H1 (cell line): Measurements from ENCODE around the gene WASF1. TPM values are rescaled to one million over a fixed set of nuclear protein-coding genes. Genes with fewer than 3 reads are reported as not detected.

ENCODE experiments used
- CTCF ChIA-PET: fragments of 300-600 bp; sonication (Branson Sonifier 250); formaldehyde crosslinking; loops from one replicate; lab custom pipeline; 2021; ENCODE audit not compliant: partially characterized antibody; lab: Charles Lee
- POLR2A ChIA-PET: fragments of 300-600 bp; sonication (Branson Sonifier 250); formaldehyde crosslinking; loops from one replicate; lab custom pipeline; 2021; ENCODE audit warnings: inconsistent platforms; ENCODE audit not compliant: partially characterized antibody; lab: Charles Lee
- DNase-seq, 2 experiments: peaks; one replicate each; pipeline versions ENCODE4 v3.0.0 to v3.0.0-alpha.2; 2010 to 2022; ENCODE audit warnings: low spot score in 2 of 2, low read depth in 1 of 2, mixed read lengths in 1 of 2
- FAIRE-seq: peaks from 2 replicates; lab custom pipeline; 2011; peaks lifted over from hg19 to GRCh38; lab: Jason Lieb, UNC
- H2AFZ ChIP-seq: 2 replicates; pipeline ENCODE4 v1.8.1; 2012; ENCODE audit warnings: low read length, inconsistent platforms
- H2AK5ac ChIP-seq: 2 replicates; pipeline ENCODE4 v1.6.1; 2013; ENCODE audit warnings: low read depth, low read length
- H2BK120ac ChIP-seq: replicated peaks from 2 replicates; pipeline ENCODE3; 2013; ENCODE audit warnings: low read depth, low read length, inconsistent platforms
- H2BK12ac ChIP-seq: 2 replicates; pipeline ENCODE4 v1.6.1; 2013; ENCODE audit warnings: low read depth, low read length
- H2BK15ac ChIP-seq: 2 replicates; pipeline ENCODE4 v1.6.1; 2013; ENCODE audit warnings: low read length
- H2BK20ac ChIP-seq: 2 replicates; pipeline ENCODE4 v1.6.1; 2013; ENCODE audit warnings: low read length
- H2BK5ac ChIP-seq: 2 replicates; pipeline ENCODE4 v1.6.1; 2013; ENCODE audit warnings: low read depth, low read length
- H3K14ac ChIP-seq: 2 replicates; pipeline ENCODE4 v1.6.1; 2013; ENCODE audit warnings: inconsistent platforms; ENCODE audit not compliant: insufficient read length
- H3K18ac ChIP-seq: 2 replicates; pipeline ENCODE4 v1.6.1; 2013; ENCODE audit warnings: low read length; ENCODE audit errors: extremely low read depth
- H3K23ac ChIP-seq: 2 replicates; pipeline ENCODE4 v1.6.1; 2013; ENCODE audit warnings: inconsistent platforms; ENCODE audit not compliant: insufficient read length
- H3K23me2 ChIP-seq: 2 replicates; pipeline ENCODE4 v1.6.1; 2013; ENCODE audit warnings: low read depth, low read length
- H3K27ac ChIP-seq: 2 replicates; pipeline ENCODE4 v1.6.1; 2011; ENCODE audit warnings: low read depth, low read length, inconsistent platforms
- H3K27me3 ChIP-seq, 4 experiments: replicated peaks in 1 of 4; 1 replicate in 1 of 4; 2 replicates in 3 of 4; pipeline versions ENCODE4 v1.6.1 to v1.8.1; 2011 to 2013; ENCODE audit warnings: low read length in 3 of 4, mild to moderate bottlenecking in 3 of 4, inconsistent platforms in 2 of 4, mixed read lengths in 2 of 4, moderate library complexity in 1 of 4; ENCODE audit not compliant: control insufficient read depth in 3 of 4, insufficient read depth in 3 of 4; ENCODE audit errors: extremely low read depth in 1 of 4
- H3K36me3 ChIP-seq, 4 experiments: 2 replicates each; pipeline versions ENCODE4 v1.6.1 to v1.8.1; 2011 to 2013; ENCODE audit warnings: mild to moderate bottlenecking in 4 of 4, low read length in 3 of 4, moderate library complexity in 2 of 4, control low read depth in 1 of 4, inconsistent platforms in 1 of 4; ENCODE audit not compliant: insufficient read depth in 4 of 4, control insufficient read depth in 2 of 4
- H3K4ac ChIP-seq: replicated peaks from 2 replicates; pipeline ENCODE3; 2013; ENCODE audit warnings: low read length, low read depth, mixed read lengths, inconsistent platforms; ENCODE audit not compliant: insufficient read length
- H3K4me1 ChIP-seq, 4 experiments: replicated peaks in 1 of 4; 1 replicate in 1 of 4; 2 replicates in 3 of 4; pipeline versions ENCODE4 v1.6.1 to v1.8.1; 2011 to 2013; ENCODE audit warnings: low read length in 3 of 4, inconsistent platforms in 2 of 4, mixed read lengths in 1 of 4; ENCODE audit not compliant: insufficient read depth in 4 of 4, control insufficient read depth in 3 of 4
- H3K4me2 ChIP-seq, 2 experiments: 2 replicates each; pipeline versions ENCODE4 v1.6.1 to v1.8.1; 2011 to 2013; ENCODE audit warnings: low read depth in 2 of 2, low read length in 2 of 2, control low read depth in 1 of 2, inconsistent platforms in 1 of 2, mild to moderate bottlenecking in 1 of 2; ENCODE audit not compliant: insufficient read depth in 1 of 2
- H3K4me3 ChIP-seq, 4 experiments: fragments of 200-600, 300-600 bp in 1 of 4; sonication (generic), shearing (Covaris generic), sonication (Bioruptor Twin) in 1 of 4; 2 replicates each; pipeline versions ENCODE4 v1.5.1 to v1.8.1; 2011 to 2016; ENCODE audit warnings: low read length in 4 of 4, low read depth in 3 of 4, control low read depth in 2 of 4, inconsistent platforms in 2 of 4, mild to moderate bottlenecking in 2 of 4, mixed read lengths in 1 of 4, moderate library complexity in 1 of 4; ENCODE audit not compliant: insufficient read depth in 2 of 4; ENCODE audit errors: extremely low read depth in 1 of 4
- H3K56ac ChIP-seq: replicated peaks from 2 replicates; pipeline ENCODE3; 2013; ENCODE audit warnings: low read depth, mild to moderate bottlenecking, mixed read lengths, low read length, inconsistent platforms; ENCODE audit not compliant: insufficient read length
- H3K79me1 ChIP-seq: 2 replicates; pipeline ENCODE4 v1.6.1; 2013; ENCODE audit warnings: low read depth, low read length, control low read depth
- H3K79me2 ChIP-seq, 2 experiments: 2 replicates each; pipeline versions ENCODE4 v1.6.1 to v1.8.1; 2012 to 2013; ENCODE audit warnings: low read length in 2 of 2, mild to moderate bottlenecking in 2 of 2, inconsistent platforms in 1 of 2; ENCODE audit not compliant: insufficient read depth in 2 of 2, control insufficient read depth in 1 of 2
- H3K9ac ChIP-seq, 4 experiments: replicated peaks in 1 of 4; 1 replicate in 1 of 4; 2 replicates in 3 of 4; pipeline versions ENCODE4 v1.6.1 to v1.8.1; 2011 to 2013; ENCODE audit warnings: low read depth in 3 of 4, low read length in 3 of 4, control low read depth in 2 of 4, mild to moderate bottlenecking in 2 of 4, moderate library complexity in 2 of 4, inconsistent platforms in 1 of 4; ENCODE audit errors: extremely low read depth in 1 of 4
- H3K9me3 ChIP-seq, 2 experiments: 2 replicates each; pipeline versions ENCODE4 v1.6.1 to v1.8.1; 2012 to 2013; ENCODE audit warnings: mild to moderate bottlenecking in 2 of 2, moderate library complexity in 2 of 2, control low read depth in 1 of 2, inconsistent platforms in 1 of 2, low read depth in 1 of 2, low read length in 1 of 2, mixed read lengths in 1 of 2; ENCODE audit not compliant: insufficient read depth in 2 of 2
- H4K20me1 ChIP-seq, 2 experiments: replicated peaks in 1 of 2; 2 replicates each; pipeline versions ENCODE3 to v1.8.1; 2011 to 2013; ENCODE audit warnings: inconsistent platforms in 2 of 2, low read length in 2 of 2, mild to moderate bottlenecking in 1 of 2; ENCODE audit not compliant: insufficient read depth in 2 of 2, control insufficient read depth in 1 of 2
- H4K5ac ChIP-seq: 2 replicates; pipeline ENCODE4 v1.6.1; 2013; ENCODE audit warnings: low read length, low read depth, mixed read lengths, inconsistent platforms; ENCODE audit not compliant: insufficient read length
- H4K8ac ChIP-seq: 2 replicates; pipeline ENCODE4 v1.8.0; 2013; ENCODE audit warnings: mild to moderate bottlenecking, moderate library complexity, low read length, inconsistent platforms; ENCODE audit not compliant: insufficient read depth; ENCODE audit errors: extremely low read depth
- H4K91ac ChIP-seq: replicated peaks from 2 replicates; pipeline ENCODE3; 2013; ENCODE audit warnings: low read length, mixed read lengths, inconsistent platforms; ENCODE audit not compliant: insufficient read length
- KDM4A ChIP-seq: IDR thresholded peaks from one replicate; pipeline ENCODE4 v1.7.1; 2012; ENCODE audit warnings: low read depth, mild to moderate bottlenecking, moderate library complexity, low read length, inconsistent platforms; ENCODE audit not compliant: severe bottlenecking
- polyA plus RNA-seq, 7 experiments: library from polyadenylated mRNA; depleted of rRNA in 3 of 7; stranded (reverse) in 5 of 7; unstranded in 2 of 7; fragments of >200 nt in 5 of 7; fragments of 200-250 nt in 2 of 7; gene quantifications; 1 replicate in 5 of 7; 2 replicates in 1 of 7; 4 replicates in 1 of 7; pipeline versions ENCODE4 v1.2.1 to v1.2.3, GENCODE V29; 2011 to 2013; ENCODE audit warnings: missing spikeins in 2 of 7, mixed read lengths in 2 of 7
- total RNA-seq: library from RNA; stranded (reverse); fragmentation: NEBNext Ultra II Directional; extraction: Animal tissue kit (Norgen Biotek cat#: 25700); gene quantifications from 2 replicates; pipeline ENCODE4 v1.2.1, GENCODE V29; 2021

WASF1 gene
- total and polyA plus RNA-seq, 2 of the 8 experiments (the other 6 are each of a cell fraction or from before 2014, with no cell fraction given), result 37.6 to 39.9 TPM

- TF ChIP-seq KDM4A, result no peak
- POLR2A ChIA-PET, result interaction anchor here (0.6 to 1.4 kb wide), 2 partner anchors 10 to 89 kb away, joined by 3 to 5 read pairs; no protein-coding TSS in a partner anchor
- no peaks in the 10 kb centered on the region for H3K23me2 ChIP-seq
- no peak overlapping the region for H2AK5ac ChIP-seq
- H3K79me1 ChIP-seq, result no peaks in the 10 kb centered on the region
- no peak overlapping the region for H2BK20ac ChIP-seq
- H4K91ac ChIP-seq, result no peak overlapping the region
- H3K56ac ChIP-seq, result no peak overlapping the region
- H3K14ac ChIP-seq, result no peak overlapping the region
- H3K27me3 ChIP-seq, result no peaks in the 10 kb centered on the region
- FAIRE-seq, result no peak
- H2BK5ac ChIP-seq, result no peak overlapping the region
- no peak overlapping the region for H3K18ac ChIP-seq
- H3K9ac ChIP-seq, result no peak overlapping the region
- DNase-seq, result no peak
- H3K9me3 ChIP-seq, result no peaks in the 10 kb centered on the region
- H2BK15ac ChIP-seq, result no peak overlapping the region
- H4K20me1 ChIP-seq, result no peaks in the 10 kb centered on the region
- H3K27ac ChIP-seq, result no peak overlapping the region
- H3K4me1 ChIP-seq, result no peaks in the 10 kb centered on the region
- H3K23ac ChIP-seq, result no peak overlapping the region
- no peaks in the 10 kb centered on the region for H3K36me3 ChIP-seq
- CTCF ChIA-PET, result interaction anchor here (1.2 kb wide), 1 partner anchor 10 kb away, joined by 7 read pairs; no protein-coding TSS in a partner anchor
- no peak overlapping the region for H2AFZ ChIP-seq
- no peak overlapping the region for H3K4me3 ChIP-seq
- no peak overlapping the region for H3K4ac ChIP-seq
- no peak overlapping the region for H4K5ac ChIP-seq
- H4K8ac ChIP-seq, result no peak overlapping the region
- H3K79me2 ChIP-seq, result no peaks in the 10 kb centered on the region
- H2BK12ac ChIP-seq, result no peak overlapping the region
- H2BK120ac ChIP-seq, result no peak overlapping the region
- no peak overlapping the region for H3K4me2 ChIP-seq
Measured at GRCh38 chr6:110089323-110089722, 90.1 kb downstream of the WASF1 start.
